GM12864 (cell line): Measurements from ENCODE around the gene SNX18.

Experiments used
- DNase-seq: peaks from one replicate; pipeline ENCODE4 v3.0.0-alpha.2; 2011; ENCODE audit warnings: low read depth
- H3K4me3 ChIP-seq: 2 replicates; pipeline ENCODE4 v1.5.1; 2011; ENCODE audit warnings: mild to moderate bottlenecking, low read depth, low read length, control low read depth
- TF ChIP-seq, protein P1 (sequence below): IDR thresholded peaks from 2 replicates; pipeline ENCODE4 v1.5.1; 2011; ENCODE audit warnings: low read depth, mild to moderate bottlenecking, moderate library complexity, low read length, control low read depth, inconsistent platforms; ENCODE audit errors: missing control alignments

The SNX18 gene

DNA sequence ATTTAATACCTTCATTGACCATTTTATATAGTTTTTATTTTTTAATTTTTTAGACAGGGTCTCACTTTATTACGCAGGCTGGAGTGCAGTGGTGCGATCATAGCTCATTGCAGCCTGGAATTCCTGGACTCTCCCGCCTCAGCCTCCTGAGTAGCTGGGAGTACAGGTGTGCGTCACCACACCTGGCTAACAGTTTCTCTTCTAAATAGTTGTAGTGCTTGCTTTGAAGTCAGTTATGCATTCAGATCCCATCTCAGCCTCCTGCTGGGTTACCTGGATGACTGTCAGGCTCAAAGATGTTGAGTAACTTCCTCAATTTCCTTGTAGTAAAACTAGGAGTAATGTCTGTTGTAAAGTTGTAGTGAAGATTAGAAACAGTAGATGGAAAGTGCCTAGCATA, 21.4 kb downstream of the SNX18 start:
- no peak overlapping the region for H3K4me3 ChIP-seq
- no peak for DNase-seq
- TF ChIP-seq, protein P1, sequence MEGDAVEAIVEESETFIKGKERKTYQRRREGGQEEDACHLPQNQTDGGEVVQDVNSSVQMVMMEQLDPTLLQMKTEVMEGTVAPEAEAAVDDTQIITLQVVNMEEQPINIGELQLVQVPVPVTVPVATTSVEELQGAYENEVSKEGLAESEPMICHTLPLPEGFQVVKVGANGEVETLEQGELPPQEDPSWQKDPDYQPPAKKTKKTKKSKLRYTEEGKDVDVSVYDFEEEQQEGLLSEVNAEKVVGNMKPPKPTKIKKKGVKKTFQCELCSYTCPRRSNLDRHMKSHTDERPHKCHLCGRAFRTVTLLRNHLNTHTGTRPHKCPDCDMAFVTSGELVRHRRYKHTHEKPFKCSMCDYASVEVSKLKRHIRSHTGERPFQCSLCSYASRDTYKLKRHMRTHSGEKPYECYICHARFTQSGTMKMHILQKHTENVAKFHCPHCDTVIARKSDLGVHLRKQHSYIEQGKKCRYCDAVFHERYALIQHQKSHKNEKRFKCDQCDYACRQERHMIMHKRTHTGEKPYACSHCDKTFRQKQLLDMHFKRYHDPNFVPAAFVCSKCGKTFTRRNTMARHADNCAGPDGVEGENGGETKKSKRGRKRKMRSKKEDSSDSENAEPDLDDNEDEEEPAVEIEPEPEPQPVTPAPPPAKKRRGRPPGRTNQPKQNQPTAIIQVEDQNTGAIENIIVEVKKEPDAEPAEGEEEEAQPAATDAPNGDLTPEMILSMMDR: no peak

DNA sequence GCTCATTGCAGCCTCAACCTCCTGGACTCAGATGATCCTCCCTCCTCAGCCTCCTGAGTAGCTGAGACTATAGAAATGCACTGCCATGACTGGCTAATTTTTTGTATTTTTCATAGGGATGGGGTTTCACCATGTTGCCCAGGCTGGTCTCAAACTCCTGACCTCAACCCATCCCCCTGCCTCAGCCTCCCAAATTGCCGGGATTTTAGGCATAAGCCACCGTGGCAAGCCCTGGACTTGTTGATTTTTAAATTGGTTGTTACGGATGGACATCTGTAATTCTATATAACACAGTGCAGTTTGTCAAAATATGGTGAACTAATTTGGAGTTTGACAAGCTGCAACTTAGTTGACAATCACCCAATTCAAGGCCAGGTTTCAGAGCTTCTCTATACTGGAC, 22.7 kb downstream of the SNX18 start:
- TF ChIP-seq, protein P1: no peak
- DNase-seq: no peak
- no peak overlapping the region for H3K4me3 ChIP-seq

DNA sequence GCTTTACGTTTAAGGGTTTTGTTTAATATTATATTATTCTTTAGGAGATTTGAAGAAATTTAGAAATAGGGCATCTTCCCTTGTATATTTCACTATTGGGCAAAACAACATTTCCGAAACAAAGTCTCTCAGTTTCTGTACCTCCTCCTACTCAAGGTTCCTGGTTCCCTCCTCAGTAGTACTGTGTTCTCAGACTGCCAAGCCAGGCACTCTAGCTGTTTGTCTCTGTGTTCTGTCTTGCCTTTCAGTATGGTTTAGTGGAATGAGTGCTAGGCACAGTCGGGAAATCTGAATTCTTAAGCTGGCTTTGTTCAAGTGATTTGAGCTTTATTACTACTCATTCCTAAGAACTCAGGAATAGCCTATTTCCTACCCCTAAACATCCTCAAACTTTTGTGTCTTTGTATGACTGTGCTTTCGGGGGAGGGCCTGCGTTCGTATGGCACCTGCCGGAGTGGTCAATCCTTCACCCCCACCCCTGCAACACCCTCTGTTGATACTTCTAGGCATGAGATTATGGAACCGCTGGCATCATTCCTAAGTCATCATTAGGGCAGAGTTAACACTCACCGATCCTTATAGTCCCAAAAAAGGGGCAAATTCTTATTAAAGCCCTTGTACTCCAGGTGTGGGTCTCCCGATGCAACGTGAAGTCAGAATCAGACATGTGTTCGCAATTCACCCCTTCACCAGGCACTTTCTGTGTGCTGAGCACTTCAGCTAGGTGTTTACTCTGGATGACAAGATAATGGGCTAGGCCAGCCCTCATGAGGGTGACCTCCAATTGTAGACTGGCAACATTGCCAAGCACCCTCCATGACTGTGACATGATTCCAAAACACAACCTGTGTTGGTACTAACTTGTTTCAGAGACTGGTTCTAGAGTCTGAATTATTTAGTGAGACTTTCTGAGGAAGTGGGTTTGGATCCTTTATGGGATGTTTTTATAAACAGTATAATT, 24.5 kb downstream of the SNX18 start:
- no peak for DNase-seq
- H3K4me3 ChIP-seq: no peak overlapping the region
- TF ChIP-seq, protein P1: no peak

DNA sequence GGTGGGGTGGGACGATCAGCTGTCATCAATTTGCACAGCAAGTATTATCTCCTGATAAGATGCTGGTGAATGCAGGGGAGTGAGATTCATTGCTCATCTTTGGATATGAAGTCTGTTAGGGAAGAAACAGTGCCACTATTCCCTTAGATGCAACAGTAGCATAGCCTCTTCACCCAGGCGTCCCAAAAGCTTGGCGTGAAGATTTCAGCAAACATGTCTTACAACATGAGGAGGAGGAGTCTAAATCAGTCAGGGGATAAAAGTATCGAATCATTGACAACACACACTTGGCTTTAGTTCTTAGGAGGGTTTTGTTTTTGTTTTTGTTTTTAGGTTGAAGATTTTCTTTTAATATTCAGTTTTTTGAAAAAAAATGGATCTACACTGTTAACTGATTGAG, 26.5 kb downstream of the SNX18 start:
- TF ChIP-seq, protein P1: no peak
- no peak overlapping the region for H3K4me3 ChIP-seq
- no peak for DNase-seq

DNA sequence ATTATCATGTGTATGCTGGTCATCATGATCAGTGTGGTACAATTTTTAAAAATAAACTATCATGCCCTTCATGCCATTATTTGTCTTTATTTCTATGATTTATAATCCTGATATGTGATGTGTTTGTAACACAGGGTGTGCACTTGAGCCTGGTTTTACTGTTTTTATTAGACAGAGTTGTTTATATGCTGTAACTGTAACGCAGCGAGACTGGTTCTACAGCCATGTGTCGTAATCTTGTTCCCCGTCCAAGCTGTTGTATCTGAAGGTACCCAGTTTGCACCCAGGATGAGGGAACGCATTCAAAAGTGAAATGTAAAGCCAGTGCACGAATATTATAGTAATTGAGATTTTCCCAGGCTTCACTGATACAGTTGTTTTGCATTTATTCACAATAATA, 28.2 kb downstream of the SNX18 start:
- no peak overlapping the region for H3K4me3 ChIP-seq
- DNase-seq: no peak
- TF ChIP-seq, protein P1: no peak

DNA sequence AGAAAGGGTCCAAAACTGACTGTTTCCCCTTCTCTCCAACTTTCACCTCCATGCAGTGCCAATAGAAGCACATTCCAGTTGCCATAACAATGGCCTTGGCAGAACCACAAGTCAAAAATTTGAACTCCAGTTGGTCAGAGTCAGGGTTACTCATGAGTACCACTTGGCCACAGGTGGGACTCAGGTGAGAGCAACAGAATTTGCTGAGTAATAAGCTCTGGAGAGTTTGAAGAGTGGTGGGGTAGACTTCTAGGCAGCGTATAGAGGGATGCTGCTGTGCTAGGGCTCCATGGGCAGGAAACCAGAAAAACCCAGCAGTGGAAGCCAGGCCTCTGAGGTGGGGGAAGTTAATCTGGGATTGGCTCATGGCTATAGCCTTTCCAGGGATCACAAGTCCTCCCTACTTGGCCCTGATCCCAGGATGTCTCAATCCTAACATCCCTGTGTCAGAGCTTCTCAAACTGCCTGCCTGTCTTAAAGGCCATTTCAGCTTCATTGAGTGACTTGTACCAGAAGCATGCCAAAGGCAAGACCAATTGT, 30.2 kb downstream of the SNX18 start:
- TF ChIP-seq, protein P1: no peak
- no peak for DNase-seq
- no peak overlapping the region for H3K4me3 ChIP-seq

DNA sequence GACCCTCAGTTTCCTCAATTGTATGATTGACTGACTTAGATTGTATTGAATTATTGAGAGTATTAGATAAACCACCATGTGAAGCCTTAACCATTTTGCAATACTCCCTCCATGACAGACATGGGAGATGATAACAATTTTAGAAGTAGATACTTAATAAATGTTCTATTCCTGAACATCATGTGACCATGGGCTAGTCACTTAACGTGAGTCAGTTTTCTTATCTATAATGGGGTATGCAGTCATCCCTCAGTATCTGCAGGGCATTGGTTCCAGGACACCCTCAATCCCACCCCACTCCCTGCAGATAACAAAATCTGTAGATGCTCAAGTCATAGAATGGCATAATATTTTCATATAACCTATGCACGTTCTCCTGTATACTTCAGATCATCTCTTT, 31.0 kb downstream of the SNX18 start:
- no peak overlapping the region for H3K4me3 ChIP-seq
- TF ChIP-seq, protein P1: no peak
- DNase-seq: no peak
